ENCODE measurements around the gene TATDN2.
"Not testable (repeated sequence)": the region's sequence is repeated elsewhere in the genome, so short reads cannot be mapped to it uniquely, and the experiment has no call there.

TATDN2 gene

DNA sequence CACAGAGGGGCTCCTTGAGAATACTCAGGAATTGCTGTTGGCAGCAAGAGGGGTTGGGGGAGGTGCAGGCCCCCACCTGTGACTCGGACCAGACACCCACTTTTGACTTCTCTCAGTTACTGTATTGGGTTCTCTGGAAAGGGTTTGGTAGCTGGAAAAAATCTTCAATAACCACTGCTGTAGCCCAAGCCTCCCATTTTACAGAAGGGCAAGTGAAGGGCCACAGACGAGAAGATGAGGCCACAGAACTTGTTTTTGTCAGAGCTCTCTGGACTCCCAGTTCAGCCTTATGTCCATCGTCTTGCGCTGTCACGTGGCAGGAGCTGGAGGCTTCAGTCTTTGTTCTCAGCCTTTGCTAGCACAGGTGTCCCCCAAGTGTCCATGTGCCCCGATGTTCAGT lies 12.7 kb upstream of the TATDN2 start:
- DNase-seq: no peak

DNA sequence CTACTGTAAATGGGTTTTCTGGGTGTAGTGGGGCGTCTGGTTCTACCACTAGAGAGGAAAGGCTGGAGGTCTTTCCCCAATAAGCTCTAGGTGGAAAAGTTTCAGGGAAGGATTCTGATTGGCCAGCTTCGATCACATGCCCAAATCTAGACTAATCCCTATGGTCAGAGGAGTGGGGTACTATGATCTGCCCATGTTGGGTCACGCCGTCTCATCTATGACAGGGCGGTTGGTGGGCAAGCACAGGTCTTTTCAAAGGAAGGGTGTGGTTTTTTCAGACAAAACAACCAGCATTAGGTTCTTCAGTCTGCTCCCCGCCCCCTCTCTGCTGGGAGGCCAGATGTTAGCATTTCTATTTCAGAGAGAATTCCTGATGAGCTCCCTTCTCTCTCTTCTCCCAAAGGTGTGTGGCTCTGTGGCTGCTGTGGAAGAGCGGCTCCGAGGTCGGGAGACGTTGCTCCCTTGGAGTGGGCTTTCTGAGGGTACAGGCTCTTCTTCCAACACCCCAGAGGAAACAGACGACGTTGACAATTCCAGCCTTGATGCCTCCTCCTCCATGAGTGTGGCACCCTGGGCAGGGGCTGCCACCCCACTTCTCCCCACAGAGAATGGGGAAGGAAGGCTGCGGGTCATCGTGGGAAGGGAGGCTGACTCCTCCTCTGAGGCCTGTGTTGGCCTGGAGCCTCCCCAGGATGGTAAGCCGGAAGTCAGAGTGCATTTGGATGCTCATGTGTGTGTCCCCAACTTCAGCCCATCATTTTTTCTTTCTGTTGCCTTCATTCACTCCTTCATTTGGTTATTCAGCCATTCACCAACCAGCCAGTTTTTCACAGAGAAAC lies 9.7 kb upstream of the TATDN2 start:
- no peak for DNase-seq

DNA sequence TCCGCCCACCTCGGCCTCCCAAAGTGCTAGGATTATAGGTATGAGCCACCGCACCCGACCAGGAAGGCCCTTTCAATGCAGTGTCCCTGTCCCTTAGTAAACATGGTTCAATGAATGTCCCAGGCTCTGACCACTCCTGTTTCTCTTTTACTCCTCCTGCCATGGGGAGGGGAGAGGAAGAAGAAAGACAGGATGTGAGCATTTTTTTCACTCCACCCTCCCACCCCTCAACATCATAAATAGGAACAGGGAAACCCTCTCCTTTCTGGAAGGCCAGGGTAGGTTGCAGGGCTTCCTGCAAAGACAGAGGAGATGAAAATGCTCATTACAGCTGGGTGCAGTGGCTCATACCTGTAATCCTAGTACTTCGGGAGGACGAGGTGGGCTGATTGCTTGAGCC lies 7.5 kb upstream of the TATDN2 start:
- DNase-seq: no peak

DNA sequence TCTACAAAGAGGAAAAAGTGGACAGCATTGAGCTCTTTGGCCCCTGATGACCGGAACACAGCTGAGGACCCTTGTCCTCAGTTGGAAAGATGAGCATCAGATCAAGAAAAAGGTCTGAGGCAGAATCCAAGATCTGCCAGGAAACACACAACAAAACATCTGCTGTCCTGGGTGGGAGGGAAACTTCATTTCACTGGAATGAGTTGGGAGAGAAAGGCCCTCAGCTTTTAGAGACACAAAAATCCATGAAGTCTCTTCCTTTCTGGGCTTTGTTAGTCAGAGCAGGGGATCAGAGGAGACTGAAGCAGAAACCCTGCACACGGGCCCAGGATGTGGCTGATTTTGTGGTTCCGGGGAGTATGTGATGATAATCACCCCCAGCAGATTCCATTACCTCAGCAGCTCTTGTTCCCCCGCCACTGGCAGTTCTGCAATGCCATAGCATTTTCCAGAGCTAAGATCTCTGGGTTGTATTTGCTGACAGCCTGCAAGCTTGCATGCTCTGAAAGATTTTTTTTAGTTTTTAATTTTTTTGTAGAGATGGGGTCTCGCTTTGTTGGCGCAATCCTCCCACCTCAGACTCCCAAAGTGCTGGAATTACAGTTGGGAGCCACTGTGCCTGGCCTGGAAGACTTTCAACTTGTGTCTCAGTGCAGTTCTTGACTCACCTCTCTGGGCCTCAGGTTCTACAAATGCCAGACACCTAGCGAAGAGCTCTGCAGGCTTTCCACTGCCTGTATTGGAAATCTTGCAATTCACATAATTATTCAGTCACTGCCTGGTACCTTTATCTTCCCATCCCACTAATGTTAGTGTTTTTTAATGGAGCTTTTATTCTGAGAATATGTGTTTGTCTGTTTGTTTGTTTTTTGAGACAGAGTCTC lies 5.8 kb upstream of the TATDN2 start:
- peak; percentile 67 for DNase-seq

DNA sequence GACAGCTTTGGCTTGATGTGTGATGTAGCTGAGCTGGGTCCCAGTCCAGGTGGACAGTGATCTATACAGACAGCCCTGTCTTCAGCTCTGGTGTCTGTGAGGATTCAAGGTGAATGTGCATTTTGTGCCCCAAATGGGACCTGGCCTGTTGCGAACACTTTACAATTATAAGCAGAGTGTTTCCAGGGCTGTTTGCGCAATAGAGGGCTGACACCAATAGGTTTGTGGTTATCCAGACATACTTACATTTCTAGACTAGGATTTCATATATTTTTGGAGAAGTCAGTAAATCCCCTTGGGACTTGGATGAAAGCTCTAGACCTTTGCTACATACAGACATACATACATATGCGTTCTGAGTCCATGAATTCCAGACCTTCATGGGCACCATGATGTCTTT lies 4.2 kb upstream of the TATDN2 start:
- DNase-seq: no peak

DNA sequence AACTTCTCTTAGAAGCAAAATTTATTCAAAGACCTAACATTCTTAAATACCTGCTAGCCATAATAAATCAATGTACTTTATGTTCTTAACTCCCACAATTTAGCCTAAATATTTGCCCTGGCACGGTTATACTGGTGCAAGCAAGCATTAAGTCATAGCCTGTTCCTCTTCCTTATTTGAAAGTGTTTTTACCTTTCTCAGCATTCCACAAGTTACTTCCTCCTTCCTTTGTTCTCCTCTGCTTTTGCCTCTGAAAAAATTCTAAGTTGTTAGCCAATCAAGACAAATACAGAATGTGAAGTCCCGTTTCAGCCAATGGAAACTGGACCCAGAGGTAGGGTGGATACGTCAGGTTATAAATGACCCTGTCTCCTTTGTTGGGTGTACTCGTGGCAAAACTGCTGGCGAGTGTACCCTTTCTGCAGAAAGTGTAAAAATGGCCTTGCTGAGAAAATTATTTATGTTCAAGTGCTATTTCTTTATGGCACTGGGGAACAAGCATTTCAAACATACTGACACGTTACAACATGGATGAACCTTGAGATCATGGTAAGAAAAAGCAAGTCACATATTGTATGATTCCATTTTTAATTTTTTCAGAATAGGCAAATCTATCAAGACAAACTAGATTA lies 3.1 kb upstream of the TATDN2 start:
- DNase-seq: no peak

DNA sequence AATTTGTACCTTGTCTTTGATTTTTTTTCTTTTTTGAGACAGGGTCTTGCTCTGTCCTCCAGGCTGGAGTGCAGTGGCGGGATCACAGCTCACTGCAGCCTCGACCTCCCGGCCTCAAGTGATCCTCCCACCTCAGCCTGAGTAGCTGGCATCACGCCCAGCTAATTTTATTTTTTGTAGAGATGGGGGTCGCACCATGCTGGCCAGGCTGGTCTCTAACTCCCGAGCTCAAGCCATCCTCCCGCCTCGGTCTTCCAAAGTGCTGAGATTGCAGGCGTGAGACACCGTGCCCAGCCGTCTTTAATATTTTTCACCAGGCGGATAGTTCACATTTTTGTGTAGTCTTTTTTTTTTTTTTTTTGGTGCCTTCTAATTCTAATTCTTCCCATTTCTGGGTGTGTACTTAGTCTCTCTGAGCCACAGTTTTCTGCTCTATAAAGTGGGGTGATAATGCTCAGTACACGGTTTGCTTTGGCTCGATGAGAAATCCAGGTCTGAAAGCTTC lies 528 bp upstream of the TATDN2 start:
- DNase-seq: no peak

DNA sequence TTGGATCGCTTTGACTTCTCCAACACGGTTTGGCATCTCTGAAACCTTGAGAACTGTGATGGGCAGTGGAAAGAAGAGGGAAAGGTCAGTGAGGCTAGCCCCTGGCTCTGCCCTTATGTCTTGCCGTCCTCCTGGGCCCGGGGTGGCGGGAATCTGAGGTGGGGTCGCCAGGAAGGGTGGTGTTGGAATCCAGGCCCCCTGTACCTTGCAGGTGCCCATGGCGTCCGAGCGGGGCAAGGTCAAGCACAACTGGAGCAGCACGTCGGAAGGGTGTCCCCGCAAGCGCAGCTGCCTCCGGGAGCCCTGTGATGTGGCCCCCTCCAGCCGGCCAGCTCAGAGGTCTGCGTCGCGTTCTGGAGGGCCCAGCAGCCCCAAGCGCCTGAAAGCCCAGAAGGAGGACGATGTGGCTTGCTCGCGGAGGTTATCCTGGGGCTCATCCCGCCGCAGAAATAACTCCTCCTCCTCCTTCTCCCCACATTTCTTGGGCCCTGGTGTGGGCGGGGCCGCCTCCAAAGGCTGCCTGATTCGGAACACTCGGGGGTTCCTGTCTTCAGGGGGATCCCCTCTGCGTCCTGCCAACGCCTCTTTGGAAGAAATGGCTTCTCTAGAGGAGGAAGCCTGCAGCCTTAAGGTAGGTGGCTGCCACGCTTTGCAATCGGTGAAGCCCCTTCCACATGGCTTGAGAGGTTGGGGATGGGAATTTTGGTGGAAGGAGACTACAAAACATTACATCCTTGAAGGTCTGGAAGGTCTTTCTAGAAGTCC lies 907 bp downstream of the TATDN2 start:
- DNase-seq: peak; percentile 54

DNA sequence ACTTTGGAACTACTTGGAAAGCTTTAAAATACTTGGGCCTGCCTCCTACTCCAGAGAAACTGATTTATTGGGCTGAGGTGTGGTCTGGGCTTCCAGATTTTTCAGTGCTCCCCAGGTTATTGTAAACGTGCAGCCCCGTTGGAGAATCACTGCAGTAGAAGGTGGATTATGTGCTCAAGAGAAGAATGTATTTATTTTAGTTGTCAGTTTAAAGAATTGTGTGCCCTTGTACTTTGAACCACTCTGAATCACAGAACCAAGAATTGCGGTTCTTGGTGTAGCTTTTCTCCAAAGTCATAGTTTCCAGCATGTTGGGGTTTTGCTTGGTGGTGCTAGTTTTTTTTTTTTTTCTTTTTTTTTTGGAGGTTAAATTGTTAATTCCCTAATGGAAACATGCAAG lies 1.6 kb downstream of the TATDN2 start:
- DNase-seq: no peak

DNA sequence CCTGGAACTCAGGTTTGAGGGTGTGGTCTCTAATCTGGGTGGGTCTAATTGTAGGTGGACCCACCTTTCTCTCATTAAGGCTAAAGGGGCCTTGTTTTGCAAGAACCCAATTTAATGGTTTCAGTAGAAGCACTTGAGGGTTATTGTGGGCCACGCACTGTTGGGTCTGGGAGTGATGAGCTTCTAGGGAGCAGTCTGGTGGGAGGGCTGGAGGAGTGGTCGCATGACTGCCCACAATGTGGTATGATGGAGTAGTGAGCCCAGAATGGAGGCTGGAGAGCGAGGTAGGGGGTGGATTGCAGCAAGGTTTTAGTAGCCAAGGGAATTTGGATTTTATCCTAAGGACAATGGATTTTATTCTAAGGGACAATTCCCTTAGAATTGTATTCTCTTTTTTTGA lies 2.7 kb downstream of the TATDN2 start:
- DNase-seq: no peak

DNA sequence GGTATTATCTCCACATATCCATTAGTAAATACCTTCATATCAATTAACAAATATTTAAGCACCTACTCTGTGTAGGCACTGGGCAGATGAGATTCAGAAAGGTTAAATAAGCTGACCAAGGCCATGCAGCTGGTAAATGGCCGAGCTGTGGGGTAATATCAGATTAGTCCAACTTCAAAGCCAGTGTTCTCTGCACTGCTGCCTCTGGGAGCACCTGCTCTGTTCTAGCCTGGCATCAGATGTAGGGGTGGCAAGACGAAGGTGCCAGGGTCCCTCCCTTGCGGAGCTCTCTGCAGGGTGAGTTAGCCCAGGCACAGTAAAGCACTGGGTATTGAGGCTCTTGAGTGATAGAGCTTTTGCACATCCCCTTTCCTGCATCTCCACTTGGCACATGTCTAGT lies 5.5 kb downstream of the TATDN2 start:
- DNase-seq: no peak

DNA sequence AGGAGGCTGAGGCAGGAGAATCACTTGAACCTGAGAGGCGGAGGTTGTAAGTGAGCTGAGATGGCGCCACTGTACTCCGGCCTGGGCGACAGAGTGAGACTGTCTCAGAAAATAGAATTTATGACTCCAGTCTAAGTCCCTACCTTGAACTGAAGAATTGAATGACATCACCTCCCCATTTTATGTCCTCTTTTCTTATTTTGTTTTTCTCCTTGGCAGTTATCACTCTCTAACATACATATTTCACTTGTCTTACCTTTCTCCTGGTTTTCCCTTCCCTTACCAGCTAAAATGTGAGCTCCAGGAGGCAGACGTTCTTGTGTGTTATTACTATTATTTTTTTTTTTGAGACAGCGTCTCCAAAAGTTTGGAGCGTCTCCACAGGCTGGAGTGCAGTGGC lies 7.6 kb downstream of the TATDN2 start:
- DNase-seq: no peak

DNA sequence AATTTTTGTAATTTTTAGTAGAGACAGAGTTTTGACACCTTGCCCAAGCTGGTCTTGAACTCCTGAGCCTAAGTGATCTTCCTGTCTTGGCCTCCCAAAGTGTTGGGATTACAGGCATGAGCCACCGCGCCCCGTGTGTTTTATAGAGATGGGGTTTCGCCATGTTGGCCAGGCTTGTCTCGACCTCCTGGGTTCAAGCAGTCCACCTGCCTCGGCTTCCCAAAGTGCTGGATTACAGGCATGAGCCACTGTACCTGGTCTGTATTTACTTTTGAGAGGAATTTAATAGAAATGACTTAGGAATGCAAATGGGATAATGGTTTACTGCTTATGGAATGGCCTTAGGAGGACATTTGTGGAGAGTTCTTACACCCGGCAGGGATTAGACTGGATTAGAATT lies 10.8 kb downstream of the TATDN2 start:
- DNase-seq: no peak

DNA sequence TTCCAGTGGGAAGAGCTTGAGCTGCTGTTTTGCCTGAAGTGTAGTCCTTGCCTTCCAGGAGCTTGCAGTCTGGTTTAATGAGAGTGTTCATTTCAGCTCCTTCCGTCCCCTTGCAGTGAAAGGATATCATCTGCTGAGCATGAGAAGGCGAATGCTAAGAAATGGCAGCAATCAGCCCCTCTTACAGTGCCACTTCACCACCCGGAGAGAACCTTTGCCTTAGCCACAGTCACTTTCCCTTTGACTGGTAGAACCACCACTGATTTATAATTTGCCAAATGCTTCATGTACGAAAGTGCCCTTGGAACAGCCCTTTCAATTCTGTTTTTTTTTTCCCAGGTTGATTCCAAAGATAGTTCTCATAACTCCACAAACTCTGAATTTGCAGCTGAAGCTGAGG lies 11.5 kb downstream of the TATDN2 start:
- DNase-seq: no peak

DNA sequence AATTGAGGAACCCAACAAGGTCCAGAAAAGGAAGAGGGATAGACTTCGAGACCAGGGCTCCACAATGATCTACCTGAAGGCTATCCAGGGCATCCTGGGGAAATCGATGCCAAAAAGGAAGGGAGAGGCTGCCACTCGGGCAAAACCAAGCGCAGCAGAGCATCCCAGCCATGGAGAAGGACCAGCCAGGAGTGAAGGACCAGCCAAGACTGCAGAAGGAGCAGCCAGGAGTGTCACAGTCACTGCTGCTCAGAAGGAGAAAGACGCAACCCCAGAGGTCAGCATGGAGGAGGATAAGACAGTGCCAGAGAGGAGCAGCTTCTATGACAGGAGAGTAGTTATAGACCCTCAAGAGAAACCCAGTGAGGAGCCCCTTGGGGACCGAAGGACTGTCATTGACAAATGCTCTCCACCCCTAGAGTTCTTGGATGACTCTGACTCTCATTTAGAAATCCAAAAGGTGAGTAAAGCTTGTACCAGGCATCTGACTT lies 12.0 kb downstream of the TATDN2 start:
- no peak for DNase-seq

DNA sequence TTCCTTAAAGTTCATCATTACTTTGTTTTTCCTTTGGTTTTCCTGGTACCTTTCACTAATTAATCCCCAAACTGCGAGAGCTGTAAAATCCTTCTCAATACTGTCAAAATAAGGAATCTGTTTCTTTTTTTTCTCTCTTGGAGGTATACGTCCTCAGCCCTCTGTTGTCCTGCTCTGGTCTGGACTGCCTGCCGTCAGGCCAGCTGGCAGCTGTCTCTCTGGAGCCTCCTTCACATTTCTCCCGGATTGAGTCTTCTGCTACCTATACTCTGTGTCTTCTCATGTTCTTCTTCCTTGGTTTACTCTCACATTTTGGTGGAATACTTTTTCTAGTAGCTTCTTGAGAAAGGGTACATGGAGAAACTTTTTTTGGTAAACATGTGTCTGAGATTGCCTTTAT lies 13.8 kb downstream of the TATDN2 start:
- DNase-seq: no peak

DNA sequence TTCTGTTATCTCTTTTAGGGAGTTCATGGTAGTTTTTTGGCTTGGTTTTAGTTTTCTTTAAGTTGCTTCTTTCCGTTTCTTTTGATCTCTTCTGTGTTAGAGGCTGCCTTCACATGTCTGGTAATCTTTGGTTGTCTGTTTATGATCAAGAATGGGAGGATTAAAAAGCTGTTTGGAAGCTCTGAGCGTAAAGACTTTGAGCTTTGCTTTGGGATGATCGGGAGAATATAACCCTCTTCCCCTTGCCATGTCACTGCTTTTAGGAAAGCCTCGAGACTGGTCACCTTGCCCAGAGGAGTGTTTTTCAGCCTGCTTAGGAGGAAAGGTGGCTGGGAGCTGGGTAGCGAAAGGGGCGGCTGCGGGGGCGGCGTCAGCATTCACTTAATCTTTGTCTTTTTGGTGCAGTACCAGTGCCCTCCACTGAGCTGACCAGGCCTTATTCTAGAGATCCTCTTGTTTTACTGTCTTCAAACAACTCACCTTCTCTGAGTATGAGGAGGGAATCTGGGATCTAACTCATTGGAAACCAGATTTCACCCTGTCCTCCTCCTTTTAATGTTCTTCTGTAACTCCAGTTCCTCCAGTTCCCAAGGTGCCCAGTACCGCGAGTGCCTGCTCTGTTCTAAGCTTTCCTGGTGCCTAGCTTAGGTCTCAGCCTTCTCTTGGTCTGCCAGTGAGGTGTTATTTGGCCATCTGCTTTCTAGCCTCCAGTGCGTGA lies 15.5 kb downstream of the TATDN2 start:
- peak; percentile 75 for DNase-seq

DNA sequence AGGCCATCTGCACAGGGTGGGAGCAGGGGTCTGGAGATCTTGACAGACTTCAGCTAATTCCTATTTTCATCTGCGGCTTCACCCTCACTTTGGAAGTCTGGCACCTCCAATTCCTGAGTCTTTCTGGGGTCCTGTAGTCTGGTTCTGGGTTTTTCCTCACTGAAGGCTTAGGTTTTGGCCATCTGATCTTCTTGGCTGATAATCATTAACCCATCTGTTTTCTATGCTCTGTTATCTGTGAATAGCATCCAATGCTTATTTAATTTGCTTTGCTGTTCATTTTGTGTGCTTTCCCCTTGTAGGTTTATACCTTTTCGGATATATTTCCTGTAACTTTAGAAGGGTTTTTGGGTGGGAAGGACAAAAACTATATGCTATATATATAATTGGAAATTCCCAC lies 17.6 kb downstream of the TATDN2 start:
- no peak for DNase-seq

DNA sequence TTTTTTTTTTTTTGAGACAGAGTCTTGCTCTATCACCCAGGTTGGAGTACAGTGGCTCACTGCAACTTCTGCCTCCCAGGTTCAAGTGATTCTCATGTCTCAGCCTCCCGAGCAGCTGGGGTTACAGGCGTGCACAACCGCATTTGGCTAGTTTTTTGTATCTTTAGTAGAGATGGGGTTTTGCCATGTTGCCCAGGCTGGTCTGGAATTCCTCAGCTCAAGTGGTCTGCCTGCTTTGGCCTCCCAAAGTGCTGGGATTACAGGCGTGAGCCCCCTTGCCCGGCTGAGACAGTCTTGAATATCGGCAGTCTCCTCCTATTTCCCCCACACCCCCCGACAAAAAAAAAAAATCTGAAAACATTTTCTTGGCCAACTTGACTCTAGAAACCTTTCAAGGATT lies 18.7 kb downstream of the TATDN2 start:
- not testable (repeated sequence) for DNase-seq

DNA sequence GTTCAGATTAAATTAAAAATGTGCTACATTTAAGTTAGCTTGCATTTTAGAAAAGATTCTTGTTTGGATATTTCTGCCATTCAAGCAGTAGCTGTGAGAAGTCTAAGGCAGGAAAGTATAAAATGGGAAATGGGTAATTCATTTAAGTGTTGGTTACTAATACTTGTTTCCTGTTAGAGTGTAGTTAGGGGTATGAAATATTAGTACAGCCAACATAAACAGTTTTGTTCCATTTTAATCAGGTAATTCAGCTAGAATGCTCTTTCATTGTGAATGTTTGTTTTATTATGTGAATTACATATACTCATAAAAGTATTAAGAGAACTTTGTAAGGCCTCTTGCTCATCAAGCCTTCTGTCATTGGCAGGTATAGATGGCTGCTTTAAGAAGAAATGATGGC lies 19.9 kb downstream of the TATDN2 start:
- DNase-seq: no peak

DNA sequence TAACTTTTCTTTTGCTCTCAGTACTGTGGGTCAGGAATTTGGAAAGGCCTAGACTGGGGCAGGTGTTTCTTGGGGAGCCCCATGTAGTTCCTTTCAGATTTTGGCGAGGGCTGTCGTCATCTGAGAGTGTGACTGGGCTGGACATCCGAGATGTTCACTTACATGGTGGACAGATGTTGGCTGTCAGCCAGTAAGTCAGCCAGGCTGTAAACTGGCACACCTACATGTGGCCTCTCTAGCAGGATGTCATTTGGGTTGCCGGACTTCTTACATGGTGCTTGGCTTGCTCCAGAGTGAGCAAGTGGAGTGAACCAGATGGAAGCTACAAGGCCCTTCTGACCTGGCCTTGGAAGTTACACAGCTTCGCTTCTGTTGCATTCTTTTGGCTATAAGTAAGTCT lies 20.7 kb downstream of the TATDN2 start:
- no peak for DNase-seq

DNA sequence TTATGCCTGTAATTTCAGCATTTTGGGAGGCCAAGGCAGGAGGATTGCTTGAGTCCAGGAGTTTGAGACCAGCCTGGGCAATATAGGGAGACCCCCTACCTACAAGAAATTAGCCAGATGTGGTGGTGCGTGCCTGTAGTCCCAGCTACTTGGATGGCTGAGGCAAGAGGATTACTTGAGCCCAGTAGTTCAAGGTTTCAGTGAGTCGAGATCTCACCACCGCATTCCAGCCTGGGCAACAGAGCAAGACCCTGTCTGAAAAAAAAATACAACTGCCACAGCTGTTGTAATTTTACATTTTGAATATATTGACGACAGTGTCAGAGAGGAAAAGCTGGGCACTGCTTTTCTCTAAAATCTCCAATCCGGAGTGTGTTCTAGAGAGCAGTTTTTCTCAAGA lies 21.2 kb downstream of the TATDN2 start:
- no peak for DNase-seq
